ENCODE results near the gene ATP6V1B1. TPM values are rescaled to one million over a fixed set of nuclear protein-coding genes. Genes with fewer than 3 reads are reported as not detected.

ATP6V1B1 gene
- total RNA-seq, 1 experiment from 2014 or later: 4.0 TPM

DNA sequence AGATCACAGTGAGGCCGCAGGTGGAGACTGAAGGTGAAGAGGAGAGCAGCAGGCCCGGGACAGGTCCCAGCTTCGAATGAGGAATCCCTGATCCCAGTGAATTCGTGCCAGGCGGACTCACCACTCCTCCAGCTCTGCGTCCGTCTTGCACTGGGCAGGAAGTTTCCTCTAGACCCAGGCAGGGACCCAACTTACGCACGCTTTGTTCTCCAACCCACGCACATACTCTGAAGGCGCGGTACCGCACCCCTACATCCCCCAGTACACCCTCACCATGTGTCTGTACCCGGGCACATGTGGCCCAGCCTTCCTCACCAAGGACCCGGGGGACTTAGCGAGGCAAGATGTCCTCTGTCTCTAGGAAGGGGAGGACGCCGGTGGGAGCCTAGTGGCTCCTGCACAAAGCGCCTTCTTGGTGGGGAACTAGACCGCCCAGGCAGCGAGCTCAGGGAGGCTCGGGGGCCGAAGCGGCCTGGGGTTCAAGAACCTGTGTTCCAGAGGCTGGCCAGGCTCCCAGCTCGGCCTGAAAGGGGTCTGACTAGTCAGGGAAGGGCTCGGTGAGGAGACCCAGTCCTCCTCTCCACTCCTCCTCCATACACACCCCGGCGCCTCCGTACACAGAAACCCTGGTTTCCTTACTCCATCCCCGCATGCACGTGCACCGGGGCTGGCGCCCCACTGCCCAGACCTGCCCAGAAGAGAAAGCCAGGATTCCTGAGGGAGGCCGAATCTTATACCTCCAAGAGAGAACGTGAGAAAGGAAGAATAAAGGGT lies 38.3 kb upstream of the ATP6V1B1 start:
- TF ChIP-seq, protein P1, sequence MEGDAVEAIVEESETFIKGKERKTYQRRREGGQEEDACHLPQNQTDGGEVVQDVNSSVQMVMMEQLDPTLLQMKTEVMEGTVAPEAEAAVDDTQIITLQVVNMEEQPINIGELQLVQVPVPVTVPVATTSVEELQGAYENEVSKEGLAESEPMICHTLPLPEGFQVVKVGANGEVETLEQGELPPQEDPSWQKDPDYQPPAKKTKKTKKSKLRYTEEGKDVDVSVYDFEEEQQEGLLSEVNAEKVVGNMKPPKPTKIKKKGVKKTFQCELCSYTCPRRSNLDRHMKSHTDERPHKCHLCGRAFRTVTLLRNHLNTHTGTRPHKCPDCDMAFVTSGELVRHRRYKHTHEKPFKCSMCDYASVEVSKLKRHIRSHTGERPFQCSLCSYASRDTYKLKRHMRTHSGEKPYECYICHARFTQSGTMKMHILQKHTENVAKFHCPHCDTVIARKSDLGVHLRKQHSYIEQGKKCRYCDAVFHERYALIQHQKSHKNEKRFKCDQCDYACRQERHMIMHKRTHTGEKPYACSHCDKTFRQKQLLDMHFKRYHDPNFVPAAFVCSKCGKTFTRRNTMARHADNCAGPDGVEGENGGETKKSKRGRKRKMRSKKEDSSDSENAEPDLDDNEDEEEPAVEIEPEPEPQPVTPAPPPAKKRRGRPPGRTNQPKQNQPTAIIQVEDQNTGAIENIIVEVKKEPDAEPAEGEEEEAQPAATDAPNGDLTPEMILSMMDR (IDR thresholded peaks at IDR 0.05; ENCODE audit: insufficient read depth in 1 of 2, low read depth in 1 of 2, low read length in 1 of 2, severe bottlenecking in 1 of 2, unreplicated experiment in 1 of 2): no peak
- H3K4me1 Mint-ChIP-seq (ENCODE audit: low read depth, unreplicated experiment): no peaks in the 10 kb centered on the region
- no peaks in the 10 kb centered on the region for H3K9me3 Mint-ChIP-seq (ENCODE audit: unreplicated experiment)
- Histone ChIP-seq H3K27me3 (replicated peaks; ENCODE audit: control insufficient read depth, insufficient read depth, low read length) (no peaks in the 10 kb centered on the region), H3K36me3 (ENCODE audit: control insufficient read depth, insufficient read depth, low read length) (no peaks in the 10 kb centered on the region), H3K9me3 (no peaks in the 10 kb centered on the region), H3K4me1 (peaks cover 3% of the 10 kb centered on the region; the same call in 1 of the 2 replicates), H3K4me3 (ENCODE audit: low read depth, low read length) (no peak overlapping the region)
- no TSS peak for BruUV-seq (replicated peaks)
- H3K36me3 Mint-ChIP-seq (ENCODE audit: insufficient read depth, unreplicated experiment): peaks cover 6% of the 10 kb centered on the region
- no peak overlapping the region for H3K4me3 Mint-ChIP-seq (ENCODE audit: unreplicated experiment)
- H3K27me3 Mint-ChIP-seq (ENCODE audit: insufficient read depth, unreplicated experiment): peaks cover 16% of the 10 kb centered on the region
- DNase-seq: no peak
- ChIA-PET CTCF (interaction anchor here (0.7 kb wide), 1 partner anchor 25 kb away, joined by 3 read pairs; no protein-coding TSS in a partner anchor), POLR2A (no interaction called here)
- intact Hi-C loops (cut with micrococcal nuclease; ENCODE audit: unreplicated experiment): loop anchor here (5.0 kb wide), 1 partner anchor 465 kb away; no protein-coding TSS in a partner anchor
- no peak overlapping the region for H3K27ac Mint-ChIP-seq (ENCODE audit: unreplicated experiment)

DNA sequence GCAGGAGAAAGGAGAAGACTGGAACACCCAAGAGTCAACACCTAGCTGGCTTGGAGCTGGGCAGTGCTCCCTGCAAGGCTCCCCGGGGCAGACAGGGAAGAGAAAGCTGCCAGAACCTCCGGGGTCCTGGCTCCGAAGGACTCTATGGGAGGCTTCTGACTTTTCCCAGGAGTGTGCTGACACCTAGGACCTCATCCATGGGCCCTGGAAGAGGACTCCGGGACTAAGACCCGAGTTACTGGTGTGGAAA lies 37.8 kb upstream of the ATP6V1B1 start:
- H3K27ac Mint-ChIP-seq (ENCODE audit: unreplicated experiment): no peak overlapping the region
- intact Hi-C loops (cut with micrococcal nuclease; ENCODE audit: unreplicated experiment): loop anchor here (5.0 kb wide), 1 partner anchor 464 kb away; no protein-coding TSS in a partner anchor
- no peak for DNase-seq
- no peaks in the 10 kb centered on the region for H3K36me3 ChIP-seq (ENCODE audit: control insufficient read depth, insufficient read depth, low read length)
- no peaks in the 10 kb centered on the region for H3K9me3 Mint-ChIP-seq (ENCODE audit: unreplicated experiment)
- no peaks in the 10 kb centered on the region for H3K9me3 ChIP-seq
- H3K4me1 ChIP-seq: peaks cover 5% of the 10 kb centered on the region; the same call in 1 of the 2 replicates
- no peaks in the 10 kb centered on the region for H3K27me3 ChIP-seq (replicated peaks; ENCODE audit: control insufficient read depth, insufficient read depth, low read length)
- TF ChIP-seq, protein P1 (IDR thresholded peaks at IDR 0.05; ENCODE audit: insufficient read depth in 1 of 2, low read depth in 1 of 2, low read length in 1 of 2, severe bottlenecking in 1 of 2, unreplicated experiment in 1 of 2): no peak
- H3K4me3 Mint-ChIP-seq (ENCODE audit: unreplicated experiment): no peak overlapping the region
- BruUV-seq (replicated peaks): no TSS peak
- no peaks in the 10 kb centered on the region for H3K4me1 Mint-ChIP-seq (ENCODE audit: low read depth, unreplicated experiment)
- H3K36me3 Mint-ChIP-seq (ENCODE audit: insufficient read depth, unreplicated experiment): peaks cover 6% of the 10 kb centered on the region
- POLR2A ChIA-PET: no interaction called here
- H3K4me3 ChIP-seq (ENCODE audit: low read depth, low read length): no peak overlapping the region
- CTCF ChIA-PET: no interaction called here
- peaks cover 16% of the 10 kb centered on the region for H3K27me3 Mint-ChIP-seq (ENCODE audit: insufficient read depth, unreplicated experiment)

DNA sequence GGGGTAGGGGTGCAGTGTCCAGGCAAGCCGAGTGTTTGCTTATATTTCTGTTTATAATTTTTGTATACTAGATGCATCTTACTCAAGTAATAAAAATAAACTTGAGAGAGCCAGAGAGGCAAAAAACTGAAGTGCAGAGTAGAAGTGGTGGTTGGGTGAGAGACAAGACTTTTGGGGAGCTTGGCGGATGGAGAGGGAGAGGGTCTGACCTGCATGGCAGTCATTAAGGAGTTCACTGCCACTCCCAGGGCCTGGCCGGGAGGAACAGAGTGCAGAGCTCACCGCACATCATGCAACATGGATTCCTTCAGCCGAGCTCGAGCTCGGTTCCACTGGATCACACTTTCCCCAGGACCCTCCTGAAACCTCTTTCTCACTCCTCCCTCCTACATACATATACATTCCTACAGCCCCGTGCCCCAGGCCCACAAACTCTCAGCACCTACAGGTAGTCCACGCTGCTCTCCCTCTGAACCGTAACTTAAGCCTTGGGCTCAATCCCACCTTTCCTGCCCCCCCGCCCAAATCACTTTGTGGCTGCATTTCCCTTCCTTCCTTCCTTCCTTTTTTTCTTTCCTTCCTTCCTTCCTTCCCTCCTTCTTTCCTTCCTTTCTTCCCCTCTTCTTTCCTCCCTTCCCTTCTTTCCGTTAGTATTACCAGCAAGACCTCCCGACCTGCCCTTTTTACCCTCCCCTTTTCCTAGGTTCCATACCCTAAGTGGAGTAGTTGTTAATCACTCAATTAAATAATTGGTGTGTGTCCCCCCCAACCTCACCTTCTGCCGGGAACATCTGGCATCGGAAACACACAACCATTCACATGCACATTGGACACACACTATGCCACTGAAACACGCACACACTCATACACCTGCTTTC lies 37.1 kb upstream of the ATP6V1B1 start:
- H3K27me3 Mint-ChIP-seq (ENCODE audit: insufficient read depth, unreplicated experiment): peaks cover 14% of the 10 kb centered on the region
- Histone ChIP-seq H3K27me3 (replicated peaks; ENCODE audit: control insufficient read depth, insufficient read depth, low read length) (no peaks in the 10 kb centered on the region), H3K4me3 (ENCODE audit: low read depth, low read length) (peak overlapping the region; percentile 0; the same call in 1 of the 2 replicates)

More for the DNA sequence above, 37.1 kb upstream of the ATP6V1B1 start:
- Mint-ChIP-seq H3K27ac (ENCODE audit: unreplicated experiment) (no peak overlapping the region), H3K4me3 (ENCODE audit: unreplicated experiment) (peak overlapping the region; percentile 91), H3K36me3 (ENCODE audit: insufficient read depth, unreplicated experiment) (peaks cover 6% of the 10 kb centered on the region), H3K9me3 (ENCODE audit: unreplicated experiment) (no peaks in the 10 kb centered on the region), H3K4me1 (ENCODE audit: low read depth, unreplicated experiment) (no peaks in the 10 kb centered on the region)
- BruUV-seq (replicated peaks): no TSS peak
- DNase-seq: no peak
- POLR2A ChIA-PET: no interaction called here
- intact Hi-C loops (cut with micrococcal nuclease; ENCODE audit: unreplicated experiment): loop anchor here (5.0 kb wide), 1 partner anchor 464 kb away; no protein-coding TSS in a partner anchor
- peaks cover 11% of the 10 kb centered on the region; the same call in 1 of the 2 replicates for H3K4me1 ChIP-seq
- TF ChIP-seq, protein P1 (IDR thresholded peaks at IDR 0.05; ENCODE audit: insufficient read depth in 1 of 2, low read depth in 1 of 2, low read length in 1 of 2, severe bottlenecking in 1 of 2, unreplicated experiment in 1 of 2): no peak
- CTCF ChIA-PET: no interaction called here
- no peaks in the 10 kb centered on the region for H3K36me3 ChIP-seq (ENCODE audit: control insufficient read depth, insufficient read depth, low read length)
- no peaks in the 10 kb centered on the region for H3K9me3 ChIP-seq

Measured in Caco-2 (cell line).